Prostate gland (tissue), 2 donors: ENCODE data around the gene SPATA1.

Experiments
- CTCF ChIP-seq, 4 experiments: fragments of 200-600 bp in 2 of 4; fragments of 450-650 bp in 2 of 4; sonication (generic) in 2 of 4; IDR thresholded peaks; 1 replicate in 3 of 4; 2 replicates in 1 of 4; pipeline ENCODE4 v1.5.1; 2016 to 2019; ENCODE audit warnings: antibody characterized with exemption in 4 of 4, mild to moderate bottlenecking in 2 of 4, moderate library complexity in 2 of 4
- POLR2A ChIP-seq: fragments of 450-650 bp; IDR thresholded peaks from one replicate; pipeline ENCODE4 v1.6.1; 2016; ENCODE audit warnings: antibody characterized with exemption, mild to moderate bottlenecking

GRCh38 chr1:84571150-84571535 lies 65.0 kb downstream of the SPATA1 start:
- no peak for TF ChIP-seq CTCF (IDR thresholded peaks at IDR 0.05)
- no peak for TF ChIP-seq POLR2A
